ENCODE data around the gene COL18A1.

COL18A1 gene

DNA sequence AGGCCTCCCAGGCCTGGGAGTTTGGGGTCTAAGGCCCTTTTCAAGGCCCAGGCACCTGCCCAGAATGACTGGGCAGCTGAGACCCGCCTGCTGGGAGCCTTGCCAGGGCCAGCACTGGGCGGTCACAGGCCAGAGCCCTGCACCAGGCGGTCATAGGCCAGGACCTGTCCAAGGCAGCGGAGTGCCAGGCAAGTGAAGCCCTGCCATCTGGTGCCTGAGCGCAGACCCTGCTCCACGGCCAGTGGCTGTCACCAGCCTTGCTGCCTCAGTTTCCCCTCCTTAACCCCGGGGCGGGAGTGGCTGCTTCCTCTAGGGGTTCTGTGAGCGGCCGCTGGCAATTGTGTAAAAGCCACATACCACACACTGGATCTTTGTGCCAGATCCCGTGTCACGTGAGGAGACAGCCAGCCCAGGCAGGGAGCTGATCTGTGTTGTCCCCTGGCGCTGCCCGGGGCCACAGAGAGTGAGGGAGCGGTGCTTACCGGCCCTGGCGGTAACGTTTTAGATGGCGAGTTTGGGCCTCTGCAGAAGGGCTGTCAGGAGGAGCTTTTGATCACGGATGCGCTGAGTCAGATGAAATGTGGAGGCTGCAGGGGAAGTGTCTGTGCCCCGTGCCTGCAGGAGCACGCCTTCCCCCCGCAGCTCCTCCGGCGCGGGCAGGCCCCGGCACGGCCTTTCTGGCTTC lies 4.6 kb downstream of the COL18A1 start:
- DNase-seq (ENCODE audit: low read depth), result no peak
- no peak overlapping the region for H3K4me3 ChIP-seq (ENCODE audit: low read depth, low read length)
- in situ Hi-C loops (cut with HindIII; ENCODE audit: low sequenced_read_pairs), result no loop called here
- TF ChIP-seq, protein P1, sequence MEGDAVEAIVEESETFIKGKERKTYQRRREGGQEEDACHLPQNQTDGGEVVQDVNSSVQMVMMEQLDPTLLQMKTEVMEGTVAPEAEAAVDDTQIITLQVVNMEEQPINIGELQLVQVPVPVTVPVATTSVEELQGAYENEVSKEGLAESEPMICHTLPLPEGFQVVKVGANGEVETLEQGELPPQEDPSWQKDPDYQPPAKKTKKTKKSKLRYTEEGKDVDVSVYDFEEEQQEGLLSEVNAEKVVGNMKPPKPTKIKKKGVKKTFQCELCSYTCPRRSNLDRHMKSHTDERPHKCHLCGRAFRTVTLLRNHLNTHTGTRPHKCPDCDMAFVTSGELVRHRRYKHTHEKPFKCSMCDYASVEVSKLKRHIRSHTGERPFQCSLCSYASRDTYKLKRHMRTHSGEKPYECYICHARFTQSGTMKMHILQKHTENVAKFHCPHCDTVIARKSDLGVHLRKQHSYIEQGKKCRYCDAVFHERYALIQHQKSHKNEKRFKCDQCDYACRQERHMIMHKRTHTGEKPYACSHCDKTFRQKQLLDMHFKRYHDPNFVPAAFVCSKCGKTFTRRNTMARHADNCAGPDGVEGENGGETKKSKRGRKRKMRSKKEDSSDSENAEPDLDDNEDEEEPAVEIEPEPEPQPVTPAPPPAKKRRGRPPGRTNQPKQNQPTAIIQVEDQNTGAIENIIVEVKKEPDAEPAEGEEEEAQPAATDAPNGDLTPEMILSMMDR (IDR thresholded peaks at IDR 0.05; ENCODE audit: low read depth, low read length, missing control alignments), result no peak

GRCh38 chr21:45410151-45410864 lies 5.3 kb downstream of the COL18A1 start:
- no peak for DNase-seq (ENCODE audit: low read depth)
- in situ Hi-C loops (cut with HindIII; ENCODE audit: low sequenced_read_pairs), result no loop called here
- H3K4me3 ChIP-seq (ENCODE audit: low read depth, low read length), result no peak overlapping the region
- TF ChIP-seq, protein P1 (IDR thresholded peaks at IDR 0.05; ENCODE audit: low read depth, low read length, missing control alignments), result no peak

GRCh38 chr21:45410865-45411809 lies 6.2 kb downstream of the COL18A1 start:
- no peak for DNase-seq (ENCODE audit: low read depth)
- in situ Hi-C loops (cut with HindIII; ENCODE audit: low sequenced_read_pairs), result no loop called here
- no peak overlapping the region for H3K4me3 ChIP-seq (ENCODE audit: low read depth, low read length)
- TF ChIP-seq, protein P1 (IDR thresholded peaks at IDR 0.05; ENCODE audit: low read depth, low read length, missing control alignments), result no peak

DNA sequence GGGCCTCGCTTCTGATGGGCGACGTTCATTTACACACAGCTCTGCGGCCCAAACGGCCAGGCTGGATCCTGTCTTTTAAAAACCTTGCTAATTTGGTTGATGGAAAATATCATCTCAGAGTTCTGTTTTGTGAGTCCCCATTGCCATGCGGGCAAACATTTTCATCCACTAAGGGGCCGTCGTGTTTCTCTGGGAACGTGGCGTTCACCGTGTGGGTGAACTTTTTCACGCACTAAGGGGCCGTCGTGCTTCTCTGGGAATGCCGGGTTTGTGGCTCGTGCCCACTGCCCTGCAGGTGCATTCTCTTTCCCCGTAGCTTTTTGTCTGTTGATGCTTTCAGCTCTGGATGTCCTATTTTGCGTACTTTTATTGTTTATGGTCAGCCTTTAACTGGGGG lies 6.8 kb downstream of the COL18A1 start:
- no peak overlapping the region for H3K4me3 ChIP-seq (ENCODE audit: low read depth, low read length)
- no peak for DNase-seq (ENCODE audit: low read depth)
- in situ Hi-C loops (cut with HindIII; ENCODE audit: low sequenced_read_pairs), result no loop called here
- TF ChIP-seq, protein P1 (IDR thresholded peaks at IDR 0.05; ENCODE audit: low read depth, low read length, missing control alignments), result no peak

DNA sequence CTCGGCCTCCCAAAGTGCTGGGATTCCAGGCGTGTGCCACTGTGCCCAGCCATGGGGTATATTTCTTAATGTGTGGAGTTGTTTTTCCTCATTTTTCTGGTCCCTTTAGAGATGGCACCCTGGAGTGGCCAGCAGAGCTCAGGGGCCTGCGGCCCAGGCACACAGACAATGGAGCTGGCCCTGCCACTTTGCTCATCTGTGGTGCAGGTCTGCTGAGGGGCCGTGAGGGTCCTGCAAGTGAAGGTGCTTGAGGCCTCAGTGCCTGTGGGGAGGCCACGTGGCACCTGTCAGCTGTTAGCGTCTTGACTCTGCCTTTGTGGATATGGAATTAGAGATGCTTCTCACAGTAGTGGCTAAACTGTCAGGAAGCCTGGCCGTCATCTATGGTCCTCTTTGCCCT lies 7.5 kb downstream of the COL18A1 start:
- DNase-seq (ENCODE audit: low read depth), result no peak
- H3K4me3 ChIP-seq (ENCODE audit: low read depth, low read length), result no peak overlapping the region
- TF ChIP-seq, protein P1 (IDR thresholded peaks at IDR 0.05; ENCODE audit: low read depth, low read length, missing control alignments), result no peak
- in situ Hi-C loops (cut with HindIII; ENCODE audit: low sequenced_read_pairs), result no loop called here

- DNase-seq (ENCODE audit: low read depth), result no peak
- no peak overlapping the region for H3K4me3 ChIP-seq (ENCODE audit: low read depth, low read length)
- in situ Hi-C loops (cut with HindIII; ENCODE audit: low sequenced_read_pairs), result no loop called here
- TF ChIP-seq, protein P1 (IDR thresholded peaks at IDR 0.05; ENCODE audit: low read depth, low read length, missing control alignments), result no peak
Measured at GRCh38 chr21:45412909-45413611, 8.1 kb downstream of the COL18A1 start.

Measured in astrocyte of the cerebellum (primary cell).